GM12891 (cell line): ENCODE measurements around the gene GRIK2.

Experiments
- DNase-seq: peaks from one replicate; pipeline ENCODE4 v3.0.0; 2011; ENCODE audit warnings: low spot score; ENCODE audit not compliant: insufficient read length
- FAIRE-seq: peaks from 2 replicates; lab custom pipeline; 2011; peaks lifted over from hg19 to GRCh38; lab: Jason Lieb, UNC
- PAX5 ChIP-seq: IDR thresholded peaks from 2 replicates; pipeline ENCODE4 v1.6.1; 2011; ENCODE audit warnings: low read length, moderate library complexity, mild to moderate bottlenecking; ENCODE audit not compliant: insufficient read depth, severe bottlenecking
- POLR2A ChIP-seq: IDR thresholded peaks from 2 replicates; pipeline ENCODE4 v1.6.1; 2011; ENCODE audit warnings: low read depth, low read length, control low read depth
- POLR2AphosphoS5 ChIP-seq: IDR thresholded peaks from 2 replicates; pipeline ENCODE4 v1.6.1; 2011; ENCODE audit warnings: low read depth, low read length, control low read depth
- POU2F2 ChIP-seq: IDR thresholded peaks from 2 replicates; pipeline ENCODE4 v1.6.1; 2011; ENCODE audit warnings: low read depth, mild to moderate bottlenecking, control low read depth, low read length, moderate library complexity
- SPI1 ChIP-seq: IDR thresholded peaks from 2 replicates; pipeline ENCODE4 v1.6.1; 2011; ENCODE audit warnings: low read depth, low read length, control low read depth
- TAF1 ChIP-seq: IDR thresholded peaks from 2 replicates; pipeline ENCODE4 v1.6.1; 2011; ENCODE audit warnings: low read depth, low read length, control low read depth

The GRIK2 gene

DNA sequence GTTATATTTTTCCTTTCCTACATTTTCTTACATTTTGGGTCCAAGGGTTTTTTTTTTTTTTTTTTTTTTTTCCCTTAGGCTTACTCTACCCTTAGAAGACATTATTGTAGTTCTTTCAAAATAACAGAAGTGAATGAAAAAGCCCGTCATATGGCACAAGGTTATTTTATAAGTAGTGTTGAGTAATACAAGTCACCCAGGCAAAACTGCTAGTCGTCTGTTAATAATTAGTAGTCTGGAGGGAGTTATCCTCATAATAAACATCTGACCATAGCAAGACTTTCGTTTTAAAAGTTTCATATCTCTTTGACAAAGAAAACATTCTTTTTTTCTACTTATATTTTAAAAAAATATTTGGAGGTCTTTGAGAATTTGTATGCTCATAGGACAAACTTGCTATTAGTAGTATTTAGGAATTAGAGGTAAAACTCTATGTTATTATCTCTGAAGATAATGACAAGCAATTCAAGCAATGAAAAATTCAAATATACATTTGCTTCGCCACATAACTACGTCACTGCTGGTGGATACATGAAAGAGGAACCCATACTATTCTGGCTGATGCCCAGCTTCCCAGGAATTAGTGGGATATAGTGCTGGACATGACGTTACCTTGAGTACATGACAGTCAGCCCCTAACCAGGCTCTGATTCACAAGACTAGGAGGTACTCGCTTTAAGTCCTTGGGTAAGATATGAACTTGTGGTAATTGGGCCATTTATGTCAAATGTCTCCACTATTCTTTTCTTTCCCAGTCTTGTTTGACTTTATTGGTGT lies 532.8 kb downstream of the GRIK2 start:
- FAIRE-seq = no peak
- no peak for DNase-seq

GRCh38 chr6:101931766-101932165 lies 538.3 kb downstream of the GRIK2 start:
- DNase-seq (no peak), FAIRE-seq (no peak)
- TF ChIP-seq PAX5 (no peak), SPI1 (no peak), TAF1 (no peak), POU2F2 (no peak), POLR2A (no peak), POLR2AphosphoS5 (no peak)

More for the DNA sequence above, 532.8 kb downstream of the GRIK2 start:
- TF ChIP-seq TAF1 = no peak
- TF ChIP-seq POLR2A = no peak
- TF ChIP-seq POLR2AphosphoS5 = no peak
- no peak for TF ChIP-seq SPI1
- TF ChIP-seq PAX5 = no peak

DNA sequence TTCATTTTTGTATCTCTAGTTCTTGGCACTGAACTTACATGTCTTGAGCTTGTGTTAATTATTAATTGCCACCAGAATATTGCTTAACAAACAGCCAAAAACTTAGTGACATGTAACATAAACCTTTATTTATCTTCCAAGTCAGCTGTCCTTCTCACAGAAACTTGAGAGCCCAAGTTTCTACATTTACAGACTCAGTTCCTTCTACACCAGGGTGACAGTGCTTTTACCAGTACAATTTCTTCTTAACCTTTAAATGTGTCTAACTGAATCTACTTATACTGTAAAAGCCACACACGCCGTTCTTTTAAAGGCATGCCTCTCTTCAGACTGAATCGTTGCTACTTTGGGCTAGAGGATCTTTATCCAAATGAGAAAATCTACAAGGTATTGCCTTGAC lies 539.2 kb downstream of the GRIK2 start:
- TF ChIP-seq PAX5 (no peak), POU2F2 (no peak), SPI1 (no peak), POLR2A (no peak), TAF1 (no peak), POLR2AphosphoS5 (no peak)
- DNase-seq (no peak), FAIRE-seq (no peak)

GRCh38 chr6:101935732-101936131 lies 542.2 kb downstream of the GRIK2 start:
- no peak for FAIRE-seq
- no peak for DNase-seq
- TF ChIP-seq POU2F2 (no peak), POLR2AphosphoS5 (no peak), PAX5 (no peak), TAF1 (no peak), POLR2A (no peak), SPI1 (no peak)

GRCh38 chr6:101936516-101936915 lies 543.0 kb downstream of the GRIK2 start:
- FAIRE-seq (no peak), DNase-seq (no peak)
- TF ChIP-seq TAF1 (no peak), POLR2A (no peak), POU2F2 (no peak), SPI1 (no peak), PAX5 (no peak), POLR2AphosphoS5 (no peak)

DNA sequence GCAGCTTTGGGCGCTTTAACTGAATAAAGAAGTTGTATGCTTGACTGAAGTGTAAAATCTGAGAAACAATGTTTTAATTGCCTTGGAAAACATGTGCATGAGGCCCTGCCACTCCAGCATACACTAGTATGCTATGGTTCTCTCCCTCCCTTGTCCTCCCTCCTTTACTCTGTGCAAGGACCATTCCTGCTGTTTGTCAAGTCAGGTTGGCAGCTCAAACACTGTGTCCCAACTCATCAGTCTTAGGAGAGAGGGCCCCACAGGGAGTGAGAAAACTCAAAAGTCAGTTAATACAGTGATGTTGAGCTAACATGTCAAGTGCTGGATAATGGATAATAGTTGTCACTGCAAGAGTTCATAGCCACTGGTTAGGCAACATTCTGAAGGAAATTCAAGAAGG lies 543.6 kb downstream of the GRIK2 start:
- TF ChIP-seq POU2F2 (no peak), PAX5 (no peak), TAF1 (no peak), POLR2A (no peak), SPI1 (no peak), POLR2AphosphoS5 (no peak)
- FAIRE-seq (no peak), DNase-seq (no peak)

- no peak for FAIRE-seq
These were observed 546.9 kb downstream of the GRIK2 start for GRCh38 chr6:101940391-101940790.

DNA sequence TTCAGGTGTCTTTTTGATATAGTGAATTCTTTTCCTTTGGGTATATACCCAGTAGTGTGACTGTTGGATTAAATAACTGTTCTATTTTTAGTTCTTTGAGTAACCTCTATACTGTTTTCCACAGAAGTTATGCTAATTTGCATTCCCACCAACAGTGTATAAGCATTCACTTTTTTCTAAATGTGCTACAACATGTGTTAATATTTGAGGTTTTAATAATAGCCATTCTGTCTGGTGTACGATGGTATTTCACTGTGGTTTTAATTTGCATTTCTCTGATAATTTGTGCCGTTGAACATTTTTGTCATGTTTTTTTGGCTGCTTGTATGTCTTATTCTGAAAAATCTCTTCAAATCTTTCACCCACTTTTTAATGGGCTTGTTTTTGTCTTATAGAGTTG lies 563.5 kb downstream of the GRIK2 start:
- FAIRE-seq = no peak

More at GRCh38 chr6:101940391-101940790, 546.9 kb downstream of the GRIK2 start:
- TF ChIP-seq PAX5 (no peak), SPI1 (no peak), POU2F2 (no peak), POLR2AphosphoS5 (no peak), TAF1 (no peak), POLR2A (no peak)
- no peak for DNase-seq

GRCh38 chr6:101961357-101961756 lies 567.8 kb downstream of the GRIK2 start:
- DNase-seq = no peak
- no peak for FAIRE-seq
- TF ChIP-seq POLR2AphosphoS5 (no peak), SPI1 (no peak), POU2F2 (no peak), TAF1 (no peak), POLR2A (no peak), PAX5 (no peak)

More for the DNA sequence above, 563.5 kb downstream of the GRIK2 start:
- DNase-seq = no peak
- TF ChIP-seq POLR2A (no peak), PAX5 (no peak), POU2F2 (no peak)
